HEK293 (cell line): ENCODE measurements around the gene TAGLN2.

Source experiments
- CTCF ChIP-seq: fragments of 450-650 bp; formaldehyde crosslinking; IDR thresholded peaks from 2 replicates; pipeline ENCODE4 v1.5.1; 2016; ENCODE audit warnings: missing biosample characterization, missing genetic modification characterization
- ELK4 ChIP-seq: IDR thresholded peaks from 2 replicates; pipeline ENCODE4 v1.6.1; 2011; ENCODE audit warnings: mild to moderate bottlenecking, low read depth, low read length, borderline replicate concordance
- KLF16 ChIP-seq: fragments of 450-650 bp; formaldehyde crosslinking; IDR thresholded peaks from 2 replicates; pipeline ENCODE4 v1.5.1; 2017; ENCODE audit warnings: missing biosample characterization, missing genetic modification characterization
- ZNF16 ChIP-seq: fragments of 450-650 bp; formaldehyde crosslinking; IDR thresholded peaks from 2 replicates; pipeline ENCODE4 v1.5.1; 2016; ENCODE audit warnings: low read depth, missing biosample characterization, missing genetic modification characterization
- ZNF214 ChIP-seq: fragments of 450-650 bp; formaldehyde crosslinking; IDR thresholded peaks from 2 replicates; pipeline ENCODE4 v1.5.1; 2017; ENCODE audit warnings: missing biosample characterization, mild to moderate bottlenecking, missing genetic modification characterization, borderline replicate concordance
- TF ChIP-seq, protein P1 (sequence below): fragments of 450-650 bp; formaldehyde crosslinking; optimal IDR thresholded peaks from 2 replicates; pipeline ENCODE3; 2016; ENCODE audit warnings: missing biosample characterization, mild to moderate bottlenecking, missing genetic modification characterization

GRCh38 chr1:159897962-159898361 lies 27.3 kb downstream of the TAGLN2 start:
- TF ChIP-seq CTCF (tag by site-specific recombination) (no peak), KLF16 (no peak), ELK4 (no peak), ZNF214 (tag by site-specific recombination) (no peak), ZNF16 (no peak)
- TF ChIP-seq, protein P1, sequence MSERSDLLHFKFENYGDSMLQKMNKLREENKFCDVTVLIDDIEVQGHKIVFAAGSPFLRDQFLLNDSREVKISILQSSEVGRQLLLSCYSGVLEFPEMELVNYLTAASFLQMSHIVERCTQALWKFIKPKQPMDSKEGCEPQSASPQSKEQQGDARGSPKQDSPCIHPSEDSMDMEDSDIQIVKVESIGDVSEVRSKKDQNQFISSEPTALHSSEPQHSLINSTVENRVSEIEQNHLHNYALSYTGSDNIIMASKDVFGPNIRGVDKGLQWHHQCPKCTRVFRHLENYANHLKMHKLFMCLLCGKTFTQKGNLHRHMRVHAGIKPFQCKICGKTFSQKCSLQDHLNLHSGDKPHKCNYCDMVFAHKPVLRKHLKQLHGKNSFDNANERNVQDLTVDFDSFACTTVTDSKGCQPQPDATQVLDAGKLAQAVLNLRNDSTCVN: no peak
